Thyroid gland (tissue), 4 donors: ENCODE results near the gene TFB1M.

Source experiments
- POLR2A ChIP-seq, 2 donors: fragments of 450-650 bp; IDR thresholded peaks; one replicate each; pipeline ENCODE4 v1.6.1; 2017; ENCODE audit warnings: antibody characterized with exemption in 2 of 2, mild to moderate bottlenecking in 2 of 2, moderate library complexity in 1 of 2
- TF ChIP-seq, protein P1 (sequence below), 6 experiments: fragments of 200-600 bp in 3 of 6; fragments of 450-650 bp in 3 of 6; sonication (generic) in 3 of 6; IDR thresholded peaks; one replicate each; pipeline ENCODE4 v1.5.1; 2016 to 2019; ENCODE audit warnings: antibody characterized with exemption in 6 of 6, mild to moderate bottlenecking in 2 of 6, inconsistent platforms in 1 of 6, moderate library complexity in 1 of 6

DNA sequence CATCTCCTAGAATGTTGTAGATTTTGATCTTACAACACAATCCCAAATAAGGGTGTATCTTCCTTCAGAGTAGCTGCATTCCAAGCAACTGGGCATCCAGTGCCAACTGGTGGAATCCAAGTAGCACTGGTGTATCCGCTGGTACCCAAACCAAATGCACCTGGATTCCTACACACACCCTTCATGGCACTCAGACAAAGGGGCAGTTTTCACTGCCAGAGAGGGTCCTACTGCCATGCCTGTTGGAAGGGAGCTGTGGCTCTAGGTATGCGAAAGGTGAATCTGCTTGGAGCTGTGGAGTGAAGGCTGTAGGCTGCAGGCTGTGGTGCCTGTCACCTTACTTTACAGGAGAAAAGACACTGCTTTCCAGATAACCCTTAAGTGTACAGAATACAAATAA is 67.5 kb downstream of the TFB1M start:
- TF ChIP-seq, protein P1, sequence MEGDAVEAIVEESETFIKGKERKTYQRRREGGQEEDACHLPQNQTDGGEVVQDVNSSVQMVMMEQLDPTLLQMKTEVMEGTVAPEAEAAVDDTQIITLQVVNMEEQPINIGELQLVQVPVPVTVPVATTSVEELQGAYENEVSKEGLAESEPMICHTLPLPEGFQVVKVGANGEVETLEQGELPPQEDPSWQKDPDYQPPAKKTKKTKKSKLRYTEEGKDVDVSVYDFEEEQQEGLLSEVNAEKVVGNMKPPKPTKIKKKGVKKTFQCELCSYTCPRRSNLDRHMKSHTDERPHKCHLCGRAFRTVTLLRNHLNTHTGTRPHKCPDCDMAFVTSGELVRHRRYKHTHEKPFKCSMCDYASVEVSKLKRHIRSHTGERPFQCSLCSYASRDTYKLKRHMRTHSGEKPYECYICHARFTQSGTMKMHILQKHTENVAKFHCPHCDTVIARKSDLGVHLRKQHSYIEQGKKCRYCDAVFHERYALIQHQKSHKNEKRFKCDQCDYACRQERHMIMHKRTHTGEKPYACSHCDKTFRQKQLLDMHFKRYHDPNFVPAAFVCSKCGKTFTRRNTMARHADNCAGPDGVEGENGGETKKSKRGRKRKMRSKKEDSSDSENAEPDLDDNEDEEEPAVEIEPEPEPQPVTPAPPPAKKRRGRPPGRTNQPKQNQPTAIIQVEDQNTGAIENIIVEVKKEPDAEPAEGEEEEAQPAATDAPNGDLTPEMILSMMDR (IDR thresholded peaks at IDR 0.05) = no peak
- TF ChIP-seq POLR2A (IDR thresholded peaks at IDR 0.05) = no peak
